ENCODE measurements around the gene GSG1L.
"Not testable (repeated sequence)": the region's sequence is repeated elsewhere in the genome, so short reads cannot be mapped to it uniquely, and the experiment has no call there.

Gene GSG1L

DNA sequence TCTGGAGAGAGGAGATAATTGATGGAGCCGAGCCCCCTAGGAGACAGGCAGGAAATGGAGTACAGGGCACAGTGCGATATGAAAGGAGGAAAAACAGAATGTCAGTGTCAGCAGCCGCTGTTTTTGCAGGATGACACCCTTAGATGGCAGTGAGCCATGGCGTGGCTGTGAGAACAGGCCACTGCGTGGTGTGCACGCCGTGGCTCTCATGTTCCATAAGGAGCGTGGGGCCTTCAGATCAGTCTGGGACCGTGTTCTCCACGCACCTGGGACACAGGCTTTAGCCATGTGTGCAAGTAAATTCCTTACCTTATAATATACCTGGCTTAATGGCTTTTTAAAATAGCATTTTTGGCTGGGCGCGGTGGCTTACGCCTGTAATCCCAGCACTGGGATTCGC lies 315.6 kb downstream of the GSG1L start:
- DNase-seq: no peak

DNA sequence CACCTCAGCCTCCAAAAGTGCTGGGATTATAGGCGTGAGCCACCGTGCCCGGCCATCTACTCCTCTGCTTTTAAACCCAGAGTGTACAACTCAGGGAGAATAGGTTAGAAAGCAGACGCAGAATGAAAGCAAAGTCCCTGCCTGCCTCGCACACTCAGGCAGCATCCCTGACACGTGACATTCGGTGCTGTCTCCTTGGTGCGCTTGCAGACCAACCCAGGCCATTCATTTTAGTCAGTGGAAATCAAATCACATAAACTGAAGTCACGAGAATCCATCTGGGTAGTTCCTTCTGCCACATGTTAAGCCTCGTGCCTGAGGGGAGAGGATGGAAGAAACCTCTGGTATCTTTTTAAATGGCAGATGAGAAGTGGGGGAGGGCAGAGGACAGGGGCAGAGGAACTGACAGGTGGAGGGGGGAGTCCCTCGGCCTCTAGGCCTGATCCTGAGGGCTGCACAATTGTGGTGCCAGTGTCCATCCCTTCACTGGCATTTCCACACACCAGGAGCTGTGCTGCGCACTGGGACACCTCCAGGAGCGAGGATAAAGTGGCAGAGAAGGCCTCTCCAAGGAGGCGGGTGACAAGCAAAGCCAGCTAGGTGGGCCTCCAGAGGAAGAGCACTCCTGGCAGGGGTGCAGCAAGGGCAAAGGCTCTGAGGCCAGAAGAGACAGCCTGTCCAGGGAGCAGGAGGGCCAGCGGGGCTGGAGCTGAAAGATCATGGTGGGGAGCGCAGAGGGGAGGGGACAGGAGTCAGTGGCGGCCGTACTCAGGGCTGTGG lies 317.2 kb downstream of the GSG1L start:
- no peak for DNase-seq

DNA sequence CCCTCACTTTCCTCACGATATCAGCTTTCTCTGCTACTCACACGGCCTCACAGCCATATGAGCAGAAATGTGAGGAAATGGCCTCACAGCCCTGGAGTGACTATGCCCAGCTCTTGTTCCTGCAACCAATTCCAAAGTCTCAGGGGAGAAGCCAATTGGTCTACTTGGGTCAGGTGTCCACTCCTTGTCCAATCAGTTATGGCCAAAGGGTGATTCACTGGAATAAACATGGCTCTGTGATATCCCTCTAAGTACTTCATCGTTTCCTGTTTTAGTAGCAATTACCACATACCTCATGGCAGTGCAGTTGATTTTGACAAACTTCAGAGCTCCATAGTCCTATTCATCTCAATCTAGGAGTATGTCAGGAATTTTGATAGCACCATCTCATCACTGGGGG lies 318.2 kb downstream of the GSG1L start:
- DNase-seq: no peak

DNA sequence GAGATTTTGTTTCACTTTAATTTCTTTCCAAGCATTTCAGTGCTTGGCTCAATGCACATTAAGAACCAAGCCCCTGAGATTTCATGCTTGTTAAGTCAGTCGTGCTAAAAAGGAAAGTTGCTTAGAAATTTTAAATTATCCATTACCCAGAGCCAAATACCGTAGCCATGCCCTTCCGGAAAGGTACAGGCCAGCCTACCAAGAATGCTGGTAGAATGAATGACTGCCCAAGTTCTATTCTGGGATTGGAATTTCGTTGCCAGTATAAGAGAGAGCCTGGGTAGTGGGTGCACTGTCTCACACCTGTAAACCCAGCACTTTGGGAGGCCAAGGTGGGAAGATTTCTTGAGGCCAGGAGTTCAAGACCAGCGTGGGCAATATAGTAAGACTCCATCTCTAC lies 319.6 kb downstream of the GSG1L start:
- no peak for DNase-seq

DNA sequence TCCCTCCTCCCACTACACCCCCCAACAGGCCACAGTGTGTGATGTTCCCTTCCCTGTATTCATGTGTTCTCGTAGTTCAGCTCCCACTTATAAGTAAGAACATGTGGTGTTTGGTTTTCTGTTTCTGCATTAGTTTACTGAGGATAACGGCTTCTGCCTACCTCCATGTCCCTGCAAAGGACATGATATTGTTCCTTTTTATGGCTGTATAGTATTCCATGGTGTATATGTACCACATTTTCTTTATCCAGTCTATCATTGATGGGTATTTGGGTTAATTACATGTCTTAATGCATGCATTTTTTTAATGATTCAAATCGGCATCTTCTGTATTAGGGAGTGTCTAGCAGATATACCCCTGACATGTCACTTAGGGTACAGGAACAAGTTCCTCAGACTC lies 320.5 kb downstream of the GSG1L start:
- not testable (repeated sequence) for DNase-seq

DNA sequence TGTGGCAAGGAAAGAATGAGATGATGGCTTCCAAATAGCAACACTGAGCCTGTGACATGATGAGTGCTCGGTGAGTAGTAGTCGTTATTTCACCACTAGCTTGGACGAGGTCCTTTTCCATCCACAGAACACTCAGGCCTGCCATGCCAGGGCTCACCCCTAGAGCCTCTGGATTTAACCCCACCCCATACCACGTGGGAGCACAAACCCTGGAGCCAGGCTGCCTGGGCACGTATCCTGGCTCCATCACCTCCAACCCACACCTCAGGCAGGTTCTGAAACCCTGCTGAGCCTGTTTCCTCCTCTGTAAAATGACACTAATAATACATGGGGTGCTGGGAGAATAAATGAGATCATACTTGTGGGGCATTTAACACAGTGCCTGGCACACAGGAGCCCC lies 321.2 kb downstream of the GSG1L start:
- DNase-seq: no peak

DNA sequence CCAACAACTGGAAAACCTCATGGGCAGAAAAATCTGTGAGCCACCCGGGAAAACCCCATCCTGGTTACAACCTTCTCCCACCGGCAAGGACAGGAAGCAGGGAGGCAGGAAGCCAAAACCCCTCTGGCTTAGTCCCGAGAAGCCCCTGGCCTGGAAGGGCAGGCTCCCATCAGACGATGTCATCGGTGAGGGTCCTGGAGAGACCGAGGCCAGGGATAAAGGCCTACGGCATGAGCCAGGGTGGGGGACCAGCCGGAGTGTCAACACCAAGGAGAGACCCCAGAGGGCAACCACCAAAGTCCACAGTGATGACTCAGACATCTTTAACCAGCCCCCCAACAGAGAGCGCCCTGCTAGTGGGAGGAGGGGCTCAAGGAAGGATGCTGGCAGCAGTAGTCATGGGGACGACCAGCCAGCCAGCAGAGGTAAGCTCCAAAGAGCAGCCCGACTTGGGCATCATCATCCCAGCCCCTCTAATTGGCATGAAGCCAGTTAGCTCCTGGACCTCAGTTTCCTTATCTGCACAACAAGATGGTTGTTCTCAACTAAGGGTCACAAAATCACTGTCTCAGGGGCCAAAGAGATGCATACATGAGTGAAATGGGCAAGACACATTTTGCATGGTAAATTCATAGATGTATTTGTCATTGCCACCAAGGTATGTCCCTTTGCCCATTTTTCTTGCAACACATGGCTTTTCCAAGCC lies 322.9 kb downstream of the GSG1L start:
- DNase-seq: no peak

DNA sequence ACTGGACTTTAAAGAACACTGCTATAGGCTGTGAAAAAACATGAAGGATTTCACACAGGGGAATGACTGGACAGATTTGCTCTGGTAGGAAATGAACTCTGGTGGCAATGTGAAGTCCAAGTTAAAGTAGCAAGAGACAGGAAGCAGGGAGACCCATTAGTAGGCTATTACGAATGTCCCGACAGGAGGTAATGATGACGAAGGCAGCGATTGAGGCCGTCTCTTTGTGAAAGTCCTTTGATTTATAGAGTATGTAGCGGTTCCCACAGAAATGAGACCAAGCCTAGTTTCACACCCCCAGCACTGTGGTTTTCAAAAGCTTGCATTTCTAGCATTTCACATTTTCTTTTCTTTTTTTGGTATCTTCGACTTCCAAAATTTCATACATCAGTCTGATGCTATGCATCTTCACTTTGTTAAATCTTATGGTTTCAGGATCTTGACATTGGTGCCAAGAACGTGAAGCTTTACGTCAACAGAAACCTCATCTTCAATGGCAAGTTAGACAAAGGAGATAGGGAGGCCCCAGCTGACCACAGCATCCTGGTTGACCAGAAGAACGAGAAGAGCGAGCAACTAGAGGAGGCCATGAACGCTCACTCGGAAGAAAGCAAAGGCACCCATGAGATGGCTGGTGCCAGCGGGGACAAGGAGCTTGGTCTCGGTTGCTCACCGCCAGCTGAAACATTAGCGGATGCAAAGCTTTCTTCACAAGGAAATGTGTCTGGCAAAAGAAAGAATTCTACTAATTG lies 323.7 kb downstream of the GSG1L start:
- DNase-seq: no peak

DNA sequence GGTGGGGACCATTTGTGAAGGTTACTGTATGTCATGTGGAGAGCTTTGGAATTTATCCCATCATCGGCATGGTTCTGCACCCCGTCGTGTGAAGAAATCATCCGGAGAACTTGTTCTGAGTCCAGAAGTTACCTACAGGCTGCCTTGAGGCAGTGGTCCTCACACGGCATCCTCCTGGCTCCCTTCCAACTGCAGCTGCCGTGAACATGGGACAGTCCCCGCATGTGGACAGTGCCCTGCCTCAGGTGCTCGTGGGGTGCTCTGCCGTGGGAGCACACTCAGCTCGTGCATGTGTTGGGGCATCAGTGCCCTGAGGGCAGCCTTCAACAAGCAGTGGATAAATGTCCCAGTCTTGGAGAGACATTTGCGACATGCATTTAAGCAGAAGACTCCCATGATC lies 324.9 kb downstream of the GSG1L start:
- no peak for DNase-seq

Data from central memory CD4-positive, alpha-beta T cell (primary cell).